GM06990 (cell line): ENCODE data around the gene ACKR2.

Source experiments
- DNase-seq: peaks from one replicate; pipeline ENCODE4 v3.0.0-alpha.2; 2011; ENCODE audit not compliant: insufficient read length; ENCODE audit errors: extremely low read depth
- H3K27me3 ChIP-seq: replicated peaks from 2 replicates; pipeline ENCODE4 v1.6.0; 2011; ENCODE audit warnings: low read length; ENCODE audit not compliant: control insufficient read depth, insufficient read depth
- H3K36me3 ChIP-seq: 2 replicates; pipeline ENCODE4 v1.5.1; 2011; ENCODE audit warnings: low read length; ENCODE audit not compliant: control insufficient read depth, insufficient read depth
- H3K4me3 ChIP-seq: replicated peaks from 2 replicates; pipeline ENCODE4 v1.5.1; 2011; ENCODE audit warnings: low read depth, mild to moderate bottlenecking, control low read depth, low read length
- TF ChIP-seq, protein P1 (sequence below): IDR thresholded peaks from 2 replicates; pipeline ENCODE4 v1.5.1; 2011; ENCODE audit warnings: low read length, control low read depth, mild to moderate bottlenecking, inconsistent platforms; ENCODE audit not compliant: insufficient read depth, poor library complexity, severe bottlenecking

The ACKR2 gene

DNA sequence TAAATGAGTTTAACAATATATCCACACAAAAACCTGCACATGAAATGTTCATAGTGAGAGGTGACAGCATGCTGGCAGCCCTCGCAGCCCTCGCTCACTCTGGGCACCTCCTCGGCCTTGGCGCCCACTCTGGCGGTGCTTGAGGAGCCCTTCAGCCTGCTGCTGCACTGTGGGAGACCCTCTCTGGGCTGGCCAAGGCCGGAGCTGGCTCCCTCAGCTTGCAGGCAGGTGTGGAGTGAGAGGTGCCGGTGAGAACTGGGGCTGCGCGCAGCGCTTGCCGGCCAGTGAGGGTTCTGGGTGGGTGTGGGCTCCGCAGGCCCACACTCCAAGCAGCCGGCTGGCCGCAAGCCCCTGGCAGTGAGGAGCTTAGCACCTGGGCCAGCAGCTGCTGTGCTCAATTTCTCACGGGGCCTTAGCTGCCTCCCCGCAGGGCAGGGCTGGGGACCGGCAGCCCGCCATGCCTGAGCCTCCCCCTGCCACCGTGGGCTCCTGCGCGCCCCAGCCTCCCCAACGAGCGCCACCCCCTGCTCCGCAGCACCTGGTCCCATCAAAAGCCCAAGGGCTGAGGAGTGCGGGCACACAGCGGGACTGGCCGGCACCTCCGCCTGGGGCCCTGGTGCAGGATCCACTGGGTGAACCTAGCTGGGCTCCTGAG is 39.6 kb upstream of the ACKR2 start:
- H3K36me3 ChIP-seq, result no peaks in the 10 kb centered on the region
- DNase-seq, result no peak
- no peak overlapping the region for H3K4me3 ChIP-seq
- H3K27me3 ChIP-seq, result no peaks in the 10 kb centered on the region
- TF ChIP-seq, protein P1, sequence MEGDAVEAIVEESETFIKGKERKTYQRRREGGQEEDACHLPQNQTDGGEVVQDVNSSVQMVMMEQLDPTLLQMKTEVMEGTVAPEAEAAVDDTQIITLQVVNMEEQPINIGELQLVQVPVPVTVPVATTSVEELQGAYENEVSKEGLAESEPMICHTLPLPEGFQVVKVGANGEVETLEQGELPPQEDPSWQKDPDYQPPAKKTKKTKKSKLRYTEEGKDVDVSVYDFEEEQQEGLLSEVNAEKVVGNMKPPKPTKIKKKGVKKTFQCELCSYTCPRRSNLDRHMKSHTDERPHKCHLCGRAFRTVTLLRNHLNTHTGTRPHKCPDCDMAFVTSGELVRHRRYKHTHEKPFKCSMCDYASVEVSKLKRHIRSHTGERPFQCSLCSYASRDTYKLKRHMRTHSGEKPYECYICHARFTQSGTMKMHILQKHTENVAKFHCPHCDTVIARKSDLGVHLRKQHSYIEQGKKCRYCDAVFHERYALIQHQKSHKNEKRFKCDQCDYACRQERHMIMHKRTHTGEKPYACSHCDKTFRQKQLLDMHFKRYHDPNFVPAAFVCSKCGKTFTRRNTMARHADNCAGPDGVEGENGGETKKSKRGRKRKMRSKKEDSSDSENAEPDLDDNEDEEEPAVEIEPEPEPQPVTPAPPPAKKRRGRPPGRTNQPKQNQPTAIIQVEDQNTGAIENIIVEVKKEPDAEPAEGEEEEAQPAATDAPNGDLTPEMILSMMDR, result no peak

DNA sequence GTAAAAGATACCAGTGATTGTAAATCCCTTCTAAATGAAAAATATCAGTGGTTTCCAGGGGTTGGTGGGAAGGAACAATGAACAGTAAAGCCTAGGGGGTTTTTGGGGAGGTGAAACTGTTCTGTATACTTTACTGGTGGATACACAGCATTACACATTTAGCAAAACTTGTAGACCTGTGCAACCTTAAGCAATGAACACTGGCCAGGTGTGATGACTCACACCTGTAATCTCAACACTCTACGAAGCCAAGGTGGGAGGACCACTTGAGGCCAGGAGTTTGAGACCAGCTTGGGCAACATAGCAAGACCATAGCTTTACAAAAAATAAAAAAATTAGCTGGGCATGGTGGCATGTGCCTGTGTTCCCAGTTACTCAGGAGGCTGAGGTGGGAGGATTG is 38.0 kb upstream of the ACKR2 start:
- DNase-seq, result no peak
- H3K27me3 ChIP-seq, result no peaks in the 10 kb centered on the region
- H3K36me3 ChIP-seq, result no peaks in the 10 kb centered on the region
- TF ChIP-seq, protein P1, result no peak
- H3K4me3 ChIP-seq, result no peak overlapping the region

DNA sequence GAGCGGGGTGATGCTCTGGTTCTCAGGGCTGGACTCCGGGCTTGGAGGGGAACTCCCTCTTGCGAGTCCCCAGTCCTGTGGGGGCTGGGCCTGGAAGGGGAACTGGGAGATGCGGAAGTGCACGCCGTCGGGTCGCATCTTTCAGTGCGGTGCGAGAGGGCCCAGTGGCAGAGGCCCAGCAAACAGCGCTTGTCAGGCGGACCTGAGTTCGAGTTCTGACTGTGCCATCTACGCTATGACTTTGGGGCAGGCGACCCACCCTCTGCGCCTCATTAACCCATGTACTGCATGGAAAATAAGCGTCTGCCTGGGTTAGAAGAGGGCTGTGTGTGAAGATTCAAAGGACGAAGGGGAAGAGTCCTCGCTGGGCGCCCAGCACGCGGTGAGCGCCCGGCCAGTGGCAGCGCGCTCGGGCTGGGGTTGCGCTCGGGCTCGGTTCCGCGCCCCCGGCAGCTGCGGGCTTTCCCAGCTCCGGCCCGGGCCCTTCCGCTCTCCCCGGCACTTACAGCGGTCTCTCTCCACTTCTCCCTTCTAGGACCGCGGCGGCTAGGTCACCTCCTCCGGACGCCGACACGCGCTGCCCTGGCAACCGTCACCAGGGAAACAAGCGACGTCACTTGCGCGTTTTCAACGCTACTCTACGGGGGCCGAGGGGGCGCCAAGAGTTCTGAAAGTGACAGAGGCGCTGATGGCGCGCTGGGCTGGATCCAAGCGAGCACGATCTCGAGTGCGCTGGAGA is 36.4 kb upstream of the ACKR2 start, which contains the start of gene CCDC13:
Gene CCDC13 (minus strand): TSS at position 584 of the 739 bp plus-strand sequence. CDS start 14,908 bp downstream, outside the sequence.
- peak; percentile 92 for DNase-seq
- TF ChIP-seq, protein P1, result peak; percentile 2
- H3K27me3 ChIP-seq, result no peaks in the 10 kb centered on the region
- no peaks in the 10 kb centered on the region for H3K36me3 ChIP-seq
- peak within 1 kb of the TSS; percentile 70 for H3K4me3 ChIP-seq

DNA sequence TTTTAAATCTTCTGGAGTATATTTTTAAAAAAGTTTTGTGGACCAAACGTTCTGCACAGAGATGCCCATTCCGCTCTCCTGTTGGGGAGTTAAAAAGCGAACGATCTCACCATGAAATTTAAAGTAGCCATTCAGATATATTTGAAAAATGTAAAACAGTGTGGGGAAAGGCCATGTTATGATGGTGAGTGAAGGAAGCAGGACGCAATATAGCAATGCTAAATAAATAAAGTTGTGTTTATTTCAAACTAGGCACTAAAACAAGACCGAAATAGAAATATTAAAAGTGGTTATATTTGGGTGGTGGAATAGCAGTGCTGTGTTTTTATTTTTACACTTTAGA is 35.9 kb upstream of the ACKR2 start:
- Histone ChIP-seq H3K27me3 (no peaks in the 10 kb centered on the region), H3K4me3 (peak overlapping the region; percentile 70), H3K36me3 (no peaks in the 10 kb centered on the region)
- no peak for DNase-seq
- TF ChIP-seq, protein P1, result no peak

DNA sequence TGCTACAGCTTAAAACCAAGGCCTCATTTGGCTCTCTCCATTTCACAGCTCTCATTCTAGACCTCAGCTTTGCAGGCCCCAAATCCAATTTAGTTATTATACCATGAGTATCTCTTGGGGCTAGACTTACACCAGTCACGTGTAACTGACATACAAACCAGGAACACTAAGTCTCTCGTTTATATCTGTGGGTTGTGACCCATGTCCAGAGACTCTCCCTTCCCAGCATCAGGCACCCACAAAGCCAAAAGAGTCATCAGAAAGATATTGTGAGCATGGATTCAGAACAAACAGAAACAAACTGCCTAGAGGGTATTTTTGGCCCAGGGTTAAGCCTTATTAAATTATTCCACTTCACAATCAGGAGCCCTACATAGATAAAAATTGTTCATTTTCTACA is 30.6 kb upstream of the ACKR2 start:
- TF ChIP-seq, protein P1, result no peak
- DNase-seq, result no peak
- no peaks in the 10 kb centered on the region for H3K27me3 ChIP-seq
- no peaks in the 10 kb centered on the region; the same call in 1 of the 2 replicates for H3K36me3 ChIP-seq
- H3K4me3 ChIP-seq, result no peak overlapping the region

DNA sequence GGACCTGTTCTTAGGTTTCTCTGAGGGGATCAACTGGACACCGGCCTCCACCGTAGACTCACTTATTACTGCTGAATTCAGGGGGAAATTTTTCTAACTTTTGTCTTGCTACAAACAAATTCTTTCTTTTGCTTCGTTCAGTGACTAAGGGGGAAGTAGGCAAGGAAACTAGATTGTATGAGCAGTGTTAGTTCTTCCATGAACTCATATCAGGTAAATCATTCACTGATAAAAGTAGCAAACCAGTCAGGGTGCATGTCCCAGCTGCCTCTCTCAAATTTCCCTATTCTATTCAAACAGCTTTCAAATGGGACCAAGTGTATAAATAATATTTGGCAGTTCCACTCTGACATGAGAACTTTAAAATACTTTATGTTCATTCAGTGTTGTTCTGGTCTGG is 28.8 kb upstream of the ACKR2 start:
- no peak for DNase-seq
- TF ChIP-seq, protein P1, result no peak
- Histone ChIP-seq H3K4me3 (no peak overlapping the region), H3K27me3 (no peaks in the 10 kb centered on the region), H3K36me3 (no peaks in the 10 kb centered on the region; the same call in none of the 2 replicates)
